CD8-positive, alpha-beta memory T cell (primary cell): Measurements from ENCODE around the gene SET. TPM values are rescaled to one million over a fixed set of nuclear protein-coding genes. Genes with fewer than 3 reads are reported as not detected.
A peak's percentile ranks its signal among the peaks of the same experiment; 100 is the strongest.

Experiments
- CTCF ChIA-PET: fragments of 350-600 bp; sonication (Branson Sonifier 250); formaldehyde crosslinking; loops from one replicate; lab custom pipeline; 2021; ENCODE audit warnings: antibody characterized with exemption; lab: Charles Lee
- POLR2A ChIA-PET: fragments of 350-600 bp; sonication (Branson Sonifier 250); formaldehyde crosslinking; loops from one replicate; lab custom pipeline; 2021; ENCODE audit warnings: antibody characterized with exemption; lab: Charles Lee
- DNase-seq, 5 donors: peaks; one replicate each; pipeline versions ENCODE4 v3.0.0 to v3.0.0-alpha.2; 2020 to 2022; ENCODE audit warnings: mixed read lengths in 1 of 5
- H3K27ac ChIP-seq: one replicate; pipeline ENCODE4 v1.7.0; 2013; ENCODE audit warnings: low read depth, mild to moderate bottlenecking, low read length, moderate library complexity
- H3K27me3 ChIP-seq: 2 replicates; pipeline ENCODE4 v1.7.0; 2013; ENCODE audit warnings: low read length, mild to moderate bottlenecking; ENCODE audit not compliant: insufficient read depth, poor library complexity, severe bottlenecking
- H3K36me3 ChIP-seq: 2 replicates; pipeline ENCODE4 v1.7.0; 2013; ENCODE audit warnings: mild to moderate bottlenecking, low read length, moderate library complexity; ENCODE audit not compliant: insufficient read depth
- H3K4me1 ChIP-seq: 2 replicates; pipeline ENCODE4 v1.7.0; 2013; ENCODE audit warnings: mild to moderate bottlenecking, low read length, moderate library complexity; ENCODE audit not compliant: insufficient read depth
- H3K4me3 ChIP-seq: 2 replicates; pipeline ENCODE4 v1.7.0; 2013; ENCODE audit warnings: mild to moderate bottlenecking, low read length
- H3K9me3 ChIP-seq: 2 replicates; pipeline ENCODE4 v1.7.0; 2013; ENCODE audit warnings: mild to moderate bottlenecking, low read length
- H3K27ac Mint-ChIP-seq, 8 donors: one replicate each; pipeline ENCODE4 v1.8.0; 2020 to 2021; ENCODE audit warnings: mixed read lengths in 8 of 8, mild to moderate bottlenecking in 6 of 8, inconsistent platforms in 3 of 8, moderate library complexity in 3 of 8
- H3K27me3 Mint-ChIP-seq, 2 donors: one replicate each; pipeline ENCODE4 v1.8.0; 2020 to 2021; ENCODE audit warnings: mixed read lengths in 2 of 2, mild to moderate bottlenecking in 1 of 2, moderate library complexity in 1 of 2
- H3K36me3 Mint-ChIP-seq, 3 donors: one replicate each; pipeline ENCODE4 v1.8.0; 2020 to 2021; ENCODE audit warnings: mixed read lengths in 3 of 3, inconsistent platforms in 1 of 3, mild to moderate bottlenecking in 1 of 3
- H3K4me1 Mint-ChIP-seq, 3 donors: one replicate each; pipeline ENCODE4 v1.8.0; 2020 to 2021; ENCODE audit warnings: mixed read lengths in 3 of 3, inconsistent platforms in 1 of 3, mild to moderate bottlenecking in 1 of 3
- H3K4me3 Mint-ChIP-seq, 7 donors: one replicate each; pipeline ENCODE4 v1.8.0; 2020 to 2021; ENCODE audit warnings: mixed read lengths in 7 of 7, mild to moderate bottlenecking in 6 of 7, moderate library complexity in 4 of 7, inconsistent platforms in 2 of 7
- H3K9me3 Mint-ChIP-seq, 5 donors: one replicate each; pipeline ENCODE4 v1.8.0; 2020 to 2022; ENCODE audit warnings: mixed read lengths in 5 of 5, mild to moderate bottlenecking in 3 of 5, moderate library complexity in 2 of 5, inconsistent platforms in 1 of 5
- polyA plus RNA-seq: library from polyadenylated mRNA; unstranded; fragments of 300-500 nt; fragmentation: Illumina TruSeq; gene quantifications from one replicate; pipeline ENCODE4 v1.2.3, GENCODE V29; 2021
- total RNA-seq, 2 experiments: library from RNA; stranded (reverse); gene quantifications; one replicate each; pipeline ENCODE4 v1.2.3, GENCODE V29; 2021

Gene SET
- total and polyA plus RNA-seq, 3 experiments from 2014 or later: 229 to 1,027 (median 939) TPM

- H3K4me1 ChIP-seq: no peaks in the 10 kb centered on the region
- ChIA-PET CTCF (interaction anchor here (0.8 kb wide), 1 partner anchor 13 kb away, joined by 3 read pairs; the partner anchor contains the start of gene PKN3), POLR2A (no interaction called here)
- no peaks in the 10 kb centered on the region for H3K27me3 Mint-ChIP-seq
- no peaks in the 10 kb centered on the region for H3K9me3 Mint-ChIP-seq
- H3K4me1 Mint-ChIP-seq: no peaks in the 10 kb centered on the region
- peak in 1 of 5 donors; percentile 42 for DNase-seq
- H3K4me3 ChIP-seq: no peak overlapping the region
- no peak overlapping the region for H3K27ac ChIP-seq
- peaks cover 0 to 2% (median 2%) of the 10 kb centered on the region in 3 donors for H3K36me3 Mint-ChIP-seq
- H3K4me3 Mint-ChIP-seq: no peak overlapping the region
- H3K36me3 ChIP-seq: no peaks in the 10 kb centered on the region
- no peaks in the 10 kb centered on the region for H3K9me3 ChIP-seq
- H3K27ac Mint-ChIP-seq: no peak overlapping the region
- H3K27me3 ChIP-seq: no peaks in the 10 kb centered on the region
These were observed 25.8 kb downstream of the SET start for GRCh38 chr9:128714586-128715435.

- H3K4me1 Mint-ChIP-seq: no peaks in the 10 kb centered on the region
- Histone ChIP-seq H3K9me3 (no peaks in the 10 kb centered on the region), H3K27ac (no peak overlapping the region), H3K27me3 (no peaks in the 10 kb centered on the region), H3K4me1 (no peaks in the 10 kb centered on the region), H3K4me3 (no peak overlapping the region), H3K36me3 (no peaks in the 10 kb centered on the region)
- POLR2A ChIA-PET: no interaction called here
- H3K27ac Mint-ChIP-seq: no peak overlapping the region
- no peak overlapping the region for H3K4me3 Mint-ChIP-seq
- no peak for DNase-seq
- no peaks in the 10 kb centered on the region for H3K9me3 Mint-ChIP-seq
- no peaks in the 10 kb centered on the region for H3K27me3 Mint-ChIP-seq
- peaks cover 0 to 6% (median 2%) of the 10 kb centered on the region in 3 donors for H3K36me3 Mint-ChIP-seq
- CTCF ChIA-PET: no interaction called here
These were observed 26.4 kb downstream of the SET start for GRCh38 chr9:128715436-128715750.

- ChIA-PET POLR2A (interaction anchor here (0.6 to 0.7 kb wide), 2 partner anchors 28 to 372 kb away, joined by 3 to 4 read pairs; partner anchors contain the start of gene SET), CTCF (interaction anchor here (2.0 kb wide), 1 partner anchor 14 kb away, joined by 6 read pairs; the partner anchor contains the start of gene PKN3)
These were observed 27.7 kb downstream of the SET start for GRCh38 chr9:128716581-128717254.

GRCh38 chr9:128718047-128718446, 29.0 kb downstream of the SET start:
- Mint-ChIP-seq H3K27ac (no peak overlapping the region), H3K4me1 (peaks cover 7 to 13% (median 8%) of the 10 kb centered on the region in 3 donors), H3K36me3 (peaks cover 0 to 25% (median 0%) of the 10 kb centered on the region in 3 donors), H3K9me3 (no peaks in the 10 kb centered on the region), H3K27me3 (no peaks in the 10 kb centered on the region), H3K4me3 (no peak overlapping the region)
- H3K4me1 ChIP-seq: peaks cover under 1% of the 10 kb centered on the region
- H3K4me3 ChIP-seq: no peak overlapping the region
- POLR2A ChIA-PET: interaction anchor here (0.6 kb wide), 2 partner anchors 15 to 92 kb away, joined by 3 to 4 read pairs; no protein-coding TSS in a partner anchor
- no peak for DNase-seq
- no peaks in the 10 kb centered on the region for H3K9me3 ChIP-seq
- H3K27ac ChIP-seq: no peak overlapping the region
- no peaks in the 10 kb centered on the region for H3K36me3 ChIP-seq
- CTCF ChIA-PET: interaction anchor here (0.8 to 2.0 kb wide), 2 partner anchors 16 to 60 kb away, joined by 3 to 6 read pairs; partner anchors contain the start of gene PKN3
- no peaks in the 10 kb centered on the region for H3K27me3 ChIP-seq

More at GRCh38 chr9:128716581-128717254, 27.7 kb downstream of the SET start:
- no peaks in the 10 kb centered on the region for H3K4me1 ChIP-seq
- Mint-ChIP-seq H3K27ac (no peak overlapping the region), H3K4me1 (peaks cover 0 to under 1% (median 0%) of the 10 kb centered on the region in 3 donors), H3K9me3 (no peaks in the 10 kb centered on the region), H3K27me3 (no peaks in the 10 kb centered on the region), H3K4me3 (no peak overlapping the region), H3K36me3 (peaks cover 0 to 17% (median 2%) of the 10 kb centered on the region in 3 donors)
- H3K27ac ChIP-seq: no peak overlapping the region
- DNase-seq: peak in 1 of 5 donors; percentile 13
- no peak overlapping the region for H3K4me3 ChIP-seq
- no peaks in the 10 kb centered on the region for H3K27me3 ChIP-seq
- no peaks in the 10 kb centered on the region for H3K9me3 ChIP-seq
- no peaks in the 10 kb centered on the region for H3K36me3 ChIP-seq

- H3K4me3 ChIP-seq: no peak overlapping the region
- Mint-ChIP-seq H3K4me3 (no peak overlapping the region), H3K27me3 (no peaks in the 10 kb centered on the region), H3K27ac (no peak overlapping the region), H3K4me1 (peaks cover 9 to 18% (median 11%) of the 10 kb centered on the region in 3 donors), H3K36me3 (peaks cover 0 to 25% (median 0%) of the 10 kb centered on the region in 3 donors), H3K9me3 (no peaks in the 10 kb centered on the region)
- ChIA-PET POLR2A (no interaction called here), CTCF (interaction anchor here (0.8 kb wide), 1 partner anchor 61 kb away, joined by 3 read pairs; no protein-coding TSS in a partner anchor)
- no peak overlapping the region for H3K27ac ChIP-seq
- no peak for DNase-seq
- H3K36me3 ChIP-seq: no peaks in the 10 kb centered on the region
- no peaks in the 10 kb centered on the region for H3K9me3 ChIP-seq
- no peaks in the 10 kb centered on the region for H3K27me3 ChIP-seq
- H3K4me1 ChIP-seq: peaks cover 4% of the 10 kb centered on the region
These were observed 29.5 kb downstream of the SET start for GRCh38 chr9:128718475-128718874.

GRCh38 chr9:128719919-128720605, 31.0 kb downstream of the SET start:
- CTCF ChIA-PET: no interaction called here

GRCh38 chr9:128720841-128721486, 31.9 kb downstream of the SET start:
- POLR2A ChIA-PET: no interaction called here
- Mint-ChIP-seq H3K9me3 (no peaks in the 10 kb centered on the region), H3K27me3 (peaks cover 0 to 2% of the 10 kb centered on the region in 2 donors), H3K27ac (peak overlapping the region in 1 of 8 donors; percentile 35), H3K36me3 (peaks cover 0 to 29% (median 0%) of the 10 kb centered on the region in 3 donors), H3K4me1 (peaks cover 25 to 37% (median 30%) of the 10 kb centered on the region in 3 donors), H3K4me3 (peak overlapping the region in 4 of 7 donors; percentile 27 to 41 (median 28))
- CTCF ChIA-PET: interaction anchor here (0.5 kb wide), 1 partner anchor 61 kb away, joined by 3 read pairs; no protein-coding TSS in a partner anchor
- peaks cover 20% of the 10 kb centered on the region for H3K4me1 ChIP-seq
- no peak for DNase-seq
- no peak overlapping the region for H3K27ac ChIP-seq
- H3K27me3 ChIP-seq: no peaks in the 10 kb centered on the region
- H3K36me3 ChIP-seq: no peaks in the 10 kb centered on the region
- no peaks in the 10 kb centered on the region for H3K9me3 ChIP-seq
- H3K4me3 ChIP-seq: no peak overlapping the region

More at GRCh38 chr9:128719919-128720605, 31.0 kb downstream of the SET start:
- H3K4me3 Mint-ChIP-seq: peak overlapping the region in 1 of 7 donors; percentile 20
- H3K27ac ChIP-seq: no peak overlapping the region
- H3K4me3 ChIP-seq: no peak overlapping the region
- POLR2A ChIA-PET: no interaction called here
- peaks cover 14% of the 10 kb centered on the region for H3K4me1 ChIP-seq
- no peaks in the 10 kb centered on the region for H3K27me3 ChIP-seq
- H3K36me3 Mint-ChIP-seq: peaks cover 0 to 29% (median 0%) of the 10 kb centered on the region in 3 donors
- H3K27ac Mint-ChIP-seq: no peak overlapping the region
- H3K9me3 Mint-ChIP-seq: no peaks in the 10 kb centered on the region
- DNase-seq: no peak
- H3K9me3 ChIP-seq: no peaks in the 10 kb centered on the region
- peaks cover 0 to 2% of the 10 kb centered on the region in 2 donors for H3K27me3 Mint-ChIP-seq
- H3K4me1 Mint-ChIP-seq: peaks cover 22 to 31% (median 22%) of the 10 kb centered on the region in 3 donors
- no peaks in the 10 kb centered on the region for H3K36me3 ChIP-seq
